HG03460 (cell line): ENCODE results near the gene UPF3B.
"Not testable (repeated sequence)": the region's sequence is repeated elsewhere in the genome, so short reads cannot be mapped to it uniquely, and the experiment has no call there.

Experiments used
- ATAC-seq: cut with Tn5 transposase; IDR thresholded peaks from one replicate; pipeline ENCODE4 v1.9.1; 2021; ENCODE audit not compliant: unreplicated experiment

Gene UPF3B

GRCh38 chrX:119852382-119853353 is at the start of gene UPF3B:
Gene UPF3B (minus strand): TSS chrX:119852963. CDS start chrX:119852928, 35 bp downstream.
- peak; percentile 99 for ATAC-seq

- no peak for ATAC-seq
These were observed 48.2 kb upstream of the UPF3B start for GRCh38 chrX:119900976-119901375.

DNA sequence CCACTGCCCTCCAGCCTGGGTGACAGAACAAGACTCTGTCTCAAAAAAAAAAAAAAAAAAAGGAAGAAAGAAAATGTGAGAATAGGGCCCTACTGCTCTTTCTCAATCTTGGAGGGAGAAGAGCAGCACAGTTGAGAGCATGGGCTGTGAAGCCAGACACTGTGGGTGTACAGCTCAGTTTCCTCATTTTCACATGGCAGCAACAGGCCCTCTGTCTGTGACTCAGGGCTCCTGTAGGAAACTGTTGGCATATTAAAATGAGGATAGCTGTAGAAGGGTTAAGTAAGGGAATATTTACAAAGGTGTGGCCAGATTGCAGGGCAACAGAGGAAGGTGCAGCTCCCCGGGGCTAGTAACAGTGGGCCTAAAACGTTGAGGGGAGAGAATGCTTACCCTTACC is 46.4 kb upstream of the UPF3B start:
- ATAC-seq: no peak

- no peak for ATAC-seq
These were observed 43.1 kb upstream of the UPF3B start, which contains the start of gene AKAP14 for GRCh38 chrX:119895843-119896326. Gene AKAP14 (plus strand): TSS chrX:119895893. CDS start chrX:119903224, 7,331 bp downstream.

DNA sequence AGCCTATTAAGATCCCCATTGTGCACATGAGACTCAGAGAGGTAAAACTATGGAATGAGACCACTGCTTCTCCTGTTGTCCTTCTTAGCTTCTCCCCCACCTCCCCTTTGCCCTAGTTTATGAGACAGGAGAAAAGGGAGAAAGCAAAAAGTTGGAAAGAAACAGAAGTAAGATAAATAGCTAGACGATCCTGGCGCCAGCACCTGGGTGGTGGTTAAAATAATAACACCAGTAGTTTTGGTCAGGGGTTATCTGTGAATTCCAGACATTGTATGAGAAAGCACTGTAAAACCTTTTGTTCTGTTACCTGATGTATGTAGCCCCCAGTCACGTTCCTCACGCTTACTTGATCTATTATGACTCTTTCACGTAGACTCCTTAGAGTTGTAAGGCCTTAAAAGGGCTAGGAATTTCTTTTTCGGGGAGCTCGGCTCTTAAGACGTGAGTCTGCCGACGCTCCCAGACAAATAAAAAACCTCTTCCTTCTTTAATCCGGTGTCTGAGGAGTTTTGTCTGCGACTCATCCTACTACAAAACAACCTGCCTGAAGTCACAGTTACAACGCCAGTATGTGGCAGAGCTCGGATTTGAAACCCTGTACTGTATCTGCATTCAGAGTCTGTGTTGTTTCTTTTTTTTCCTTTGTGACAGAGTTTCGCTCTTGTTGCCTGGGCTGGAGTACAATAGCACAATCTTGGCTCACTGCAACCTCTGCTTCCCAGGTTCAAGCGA is 39.4 kb upstream of the UPF3B start:
- not testable (repeated sequence) for ATAC-seq

- ATAC-seq: not testable (repeated sequence)
These were observed 37.9 kb upstream of the UPF3B start for GRCh38 chrX:119890626-119891025.

DNA sequence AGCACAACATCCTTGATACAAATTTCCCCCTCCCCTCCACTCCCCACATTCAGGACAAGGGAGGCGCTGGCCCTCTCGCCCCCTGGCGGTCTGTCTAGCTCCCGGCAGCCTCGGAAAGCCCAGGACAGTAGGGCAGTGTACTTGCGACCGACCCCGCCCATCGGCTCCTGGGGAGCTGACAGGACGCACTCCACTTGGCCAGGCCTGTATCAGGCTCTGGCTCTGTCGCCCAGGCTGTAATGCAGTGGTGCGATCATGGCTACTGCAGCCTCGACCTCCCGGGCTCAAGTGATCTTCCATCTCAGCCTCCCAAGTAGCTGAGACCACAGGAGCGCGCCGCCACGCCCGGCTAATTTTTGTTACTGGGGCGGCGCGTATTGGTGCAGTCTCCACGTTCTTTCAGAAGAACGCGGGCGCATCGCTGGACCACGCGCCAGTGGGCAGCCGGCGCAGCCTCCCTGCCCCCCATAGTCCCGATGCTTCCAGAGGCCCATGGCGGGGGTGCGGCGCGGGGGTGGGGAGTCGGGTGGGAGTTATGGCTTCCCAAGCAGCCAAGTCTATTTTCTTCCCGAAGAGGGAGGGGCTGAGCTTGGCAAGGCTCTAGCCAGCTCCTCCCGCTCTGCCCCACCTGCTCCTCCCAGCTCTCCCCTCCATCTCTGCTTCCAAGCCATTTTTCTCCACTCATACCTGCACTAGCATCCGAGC is 35.1 kb upstream of the UPF3B start:
- peak; percentile 89 for ATAC-seq

- ATAC-seq: no peak
These were observed 33.0 kb upstream of the UPF3B start for GRCh38 chrX:119885554-119886428.

GRCh38 chrX:119880552-119881437 is 28.0 kb upstream of the UPF3B start:
- ATAC-seq: peak; percentile 90

GRCh38 chrX:119880076-119880475 is 27.3 kb upstream of the UPF3B start:
- ATAC-seq: no peak

GRCh38 chrX:119878740-119879139 is 26.0 kb upstream of the UPF3B start:
- ATAC-seq: no peak

- peak; percentile 95 for ATAC-seq
These were observed 19.0 kb upstream of the UPF3B start, which contains the start of the genes NDUFA1 and RNF113A for GRCh38 chrX:119871599-119872395. Gene NDUFA1 (plus strand): TSS chrX:119871832. CDS start chrX:119871912, 80 bp downstream. Gene RNF113A (minus strand): TSS chrX:119871733. CDS start chrX:119871613, 120 bp downstream.

GRCh38 chrX:119871245-119871598 is 18.5 kb upstream of the UPF3B start:
- peak; percentile 46 for ATAC-seq

DNA sequence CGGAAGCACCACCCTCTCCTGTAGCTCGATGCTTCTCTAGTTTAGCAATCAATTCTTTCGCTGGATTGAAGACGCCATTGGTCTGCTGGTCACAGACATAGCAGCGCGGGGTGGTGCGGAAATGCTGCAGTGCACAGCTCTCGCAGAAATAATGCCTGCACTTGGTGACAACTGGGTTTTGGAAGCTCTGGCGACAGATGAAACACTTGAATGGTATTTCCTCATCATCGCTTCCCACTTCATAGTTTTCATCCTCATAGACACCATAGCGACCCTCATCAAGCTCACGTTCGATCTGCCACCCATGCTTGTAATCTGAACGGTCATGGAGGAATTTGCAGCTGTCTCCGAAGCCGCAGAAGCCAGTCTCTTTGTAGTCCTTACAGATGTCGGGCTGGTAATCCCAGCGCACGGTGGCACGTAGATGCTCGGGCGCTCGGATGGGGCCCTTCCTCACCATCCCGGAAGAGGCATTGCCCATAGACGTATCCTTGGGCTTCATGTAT is 17.9 kb upstream of the UPF3B start:
- ATAC-seq: no peak

DNA sequence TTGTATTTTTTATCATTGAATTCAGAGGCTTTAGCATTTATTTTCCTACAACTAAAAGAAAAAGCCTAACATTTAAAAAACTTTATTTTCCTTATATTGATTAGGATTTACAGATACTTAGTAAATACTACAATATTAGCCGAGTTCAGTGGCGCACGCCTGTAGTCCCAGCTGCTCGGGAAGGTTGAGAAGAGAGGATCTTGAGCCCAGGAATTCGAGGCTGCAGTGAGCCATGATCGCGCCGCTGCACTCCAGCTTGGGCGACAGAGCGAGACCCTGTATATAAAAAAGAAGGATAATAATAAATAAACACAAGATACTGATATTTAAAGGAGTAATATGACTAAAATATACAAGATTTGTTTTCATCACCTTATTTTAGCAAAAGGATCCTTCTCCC is 681 bp upstream of the UPF3B start:
- ATAC-seq: no peak

DNA sequence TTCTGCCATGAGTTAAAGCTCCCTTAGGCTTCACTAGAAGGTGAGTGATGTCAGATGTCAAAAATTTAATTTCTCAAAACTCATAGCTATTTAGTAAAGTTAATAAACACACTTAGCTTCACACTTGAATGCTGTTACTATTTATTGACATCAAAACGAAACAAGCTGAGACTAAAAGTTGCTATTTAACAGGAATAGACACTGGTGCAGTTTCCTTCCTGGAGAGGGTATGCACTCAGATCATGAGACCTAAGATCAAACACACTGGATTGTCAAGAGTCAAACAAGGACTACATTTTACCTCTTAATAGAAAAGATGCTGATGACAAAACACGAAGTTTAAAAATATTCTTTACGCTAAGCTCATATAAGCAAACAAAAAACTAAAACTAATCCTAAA is 18.9 kb downstream of the UPF3B start:
- no peak for ATAC-seq

DNA sequence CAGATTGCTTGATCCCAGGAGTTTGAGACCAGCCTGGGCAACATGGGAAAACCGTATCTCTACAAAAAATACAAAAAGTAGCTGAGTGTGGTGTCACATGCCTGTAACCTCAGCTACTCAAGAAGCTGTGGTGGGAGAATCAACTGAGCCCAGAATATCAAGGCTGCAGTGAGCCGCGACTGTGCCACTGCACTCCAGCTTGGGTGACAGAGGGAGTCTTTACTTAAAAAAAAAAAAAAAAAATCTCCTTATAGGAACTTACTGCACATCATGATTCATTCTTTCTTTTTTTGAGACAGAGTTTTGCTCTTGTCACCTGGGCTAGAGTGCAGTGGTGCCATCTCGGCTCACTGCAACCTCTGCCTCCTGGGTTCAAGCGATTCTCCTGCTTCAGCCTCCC is 24.3 kb downstream of the UPF3B start:
- no peak for ATAC-seq

GRCh38 chrX:119826399-119826959 is 26.3 kb downstream of the UPF3B start:
- ATAC-seq: no peak
